WERI-Rb-1 (cell line): Measurements from ENCODE around the gene CATSPER2.
A peak's percentile ranks its signal among the peaks of the same experiment; 100 is the strongest.
"Not testable (repeated sequence)": the region's sequence is repeated elsewhere in the genome, so short reads cannot be mapped to it uniquely, and the experiment has no call there.

Source experiments
- DNase-seq: peaks from one replicate; pipeline ENCODE4 v3.0.0-alpha.2; 2020
- H3K27ac ChIP-seq: fragments of 250-450 bp; sonication (Bioruptor Pico); 2 replicates; pipeline ENCODE4 v1.5.1; 2020; ENCODE audit warnings: mild to moderate bottlenecking, moderate library complexity
- H3K27me3 ChIP-seq: fragments of 250-450 bp; sonication (Bioruptor Pico); 2 replicates; pipeline ENCODE4 v1.5.1; 2021; ENCODE audit warnings: mild to moderate bottlenecking, low read depth, moderate library complexity; ENCODE audit not compliant: insufficient read depth, severe bottlenecking
- H3K36me3 ChIP-seq: fragments of 250-450 bp; sonication (Bioruptor Pico); 2 replicates; pipeline ENCODE4 v1.5.1; 2020; ENCODE audit warnings: mild to moderate bottlenecking, moderate library complexity
- H3K4me3 ChIP-seq: 2 replicates; pipeline ENCODE4 v1.5.1; 2011; ENCODE audit warnings: low read depth, mild to moderate bottlenecking, control low read depth, low read length
- H3K9me3 ChIP-seq: fragments of 250-450 bp; sonication (Bioruptor Pico); 2 replicates; pipeline ENCODE4 v1.5.1; 2021; ENCODE audit warnings: mild to moderate bottlenecking, moderate library complexity; ENCODE audit not compliant: severe bottlenecking
- TF ChIP-seq, protein P1 (sequence below): IDR thresholded peaks from 2 replicates; pipeline ENCODE4 v1.5.1; 2011; ENCODE audit warnings: low read depth, mild to moderate bottlenecking, control low read depth, inconsistent platforms, low read length

The CATSPER2 gene

DNA sequence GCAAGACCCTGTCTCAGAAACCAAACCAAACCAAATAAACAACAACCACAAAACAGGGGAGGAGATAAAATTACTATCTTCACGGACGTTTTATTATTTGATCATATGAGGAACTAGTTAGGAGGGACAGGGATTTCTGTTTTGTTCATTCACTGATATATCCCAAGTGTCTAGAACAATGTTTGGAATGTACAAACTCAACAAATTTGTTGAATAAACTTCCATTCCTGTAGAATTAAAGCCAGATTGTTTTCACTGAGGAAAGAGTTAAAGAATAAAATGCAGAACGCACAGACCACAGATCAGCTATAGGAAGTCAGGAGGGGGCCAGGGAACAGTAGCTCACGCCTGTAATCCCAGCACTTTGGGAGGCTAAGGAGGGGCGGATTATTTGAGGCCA, 23.5 kb downstream of the CATSPER2 start:
- no peaks in the 10 kb centered on the region for H3K27me3 ChIP-seq
- no peak for DNase-seq
- no peak overlapping the region for H3K4me3 ChIP-seq
- H3K27ac ChIP-seq, result no peak overlapping the region
- H3K9me3 ChIP-seq, result no peaks in the 10 kb centered on the region
- TF ChIP-seq, protein P1, sequence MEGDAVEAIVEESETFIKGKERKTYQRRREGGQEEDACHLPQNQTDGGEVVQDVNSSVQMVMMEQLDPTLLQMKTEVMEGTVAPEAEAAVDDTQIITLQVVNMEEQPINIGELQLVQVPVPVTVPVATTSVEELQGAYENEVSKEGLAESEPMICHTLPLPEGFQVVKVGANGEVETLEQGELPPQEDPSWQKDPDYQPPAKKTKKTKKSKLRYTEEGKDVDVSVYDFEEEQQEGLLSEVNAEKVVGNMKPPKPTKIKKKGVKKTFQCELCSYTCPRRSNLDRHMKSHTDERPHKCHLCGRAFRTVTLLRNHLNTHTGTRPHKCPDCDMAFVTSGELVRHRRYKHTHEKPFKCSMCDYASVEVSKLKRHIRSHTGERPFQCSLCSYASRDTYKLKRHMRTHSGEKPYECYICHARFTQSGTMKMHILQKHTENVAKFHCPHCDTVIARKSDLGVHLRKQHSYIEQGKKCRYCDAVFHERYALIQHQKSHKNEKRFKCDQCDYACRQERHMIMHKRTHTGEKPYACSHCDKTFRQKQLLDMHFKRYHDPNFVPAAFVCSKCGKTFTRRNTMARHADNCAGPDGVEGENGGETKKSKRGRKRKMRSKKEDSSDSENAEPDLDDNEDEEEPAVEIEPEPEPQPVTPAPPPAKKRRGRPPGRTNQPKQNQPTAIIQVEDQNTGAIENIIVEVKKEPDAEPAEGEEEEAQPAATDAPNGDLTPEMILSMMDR, result no peak
- no peaks in the 10 kb centered on the region for H3K36me3 ChIP-seq

DNA sequence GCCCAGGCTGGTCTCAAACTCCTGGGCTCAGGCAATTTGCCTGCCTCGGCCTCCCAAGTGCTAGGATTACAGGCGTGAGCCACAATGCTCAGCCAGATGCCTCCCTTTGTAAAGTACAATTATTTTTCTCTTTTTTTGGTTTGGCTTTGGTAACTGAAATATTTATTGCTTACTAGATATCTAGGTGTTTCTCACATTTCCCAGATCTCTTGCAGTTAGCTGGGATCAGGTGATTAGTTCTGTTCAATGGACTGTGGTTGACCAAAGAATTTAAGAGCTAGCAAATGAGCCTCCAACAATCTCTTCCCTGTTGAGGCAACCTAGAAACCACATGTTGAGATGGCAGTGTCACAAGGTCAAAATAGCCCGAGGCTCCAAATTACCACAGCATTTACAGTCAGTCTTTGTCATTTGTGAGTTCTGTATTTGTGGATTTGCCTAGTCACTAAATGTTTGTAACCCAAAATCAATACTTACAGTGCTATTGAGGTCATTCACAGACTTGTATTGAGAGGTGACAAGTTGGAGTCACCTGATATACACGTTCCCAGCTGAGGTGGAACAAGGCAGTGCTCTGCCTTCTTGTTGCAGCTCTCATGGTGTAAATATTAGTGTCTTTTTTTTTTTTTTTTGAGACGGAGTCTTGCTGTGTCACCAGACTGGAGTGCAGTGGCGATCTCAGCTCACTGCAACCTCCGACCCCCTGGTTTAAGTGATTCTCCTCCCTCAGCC, 26.4 kb downstream of the CATSPER2 start:
- H3K27me3 ChIP-seq, H3K9me3 ChIP-seq, DNase-seq, H3K4me3 ChIP-seq, H3K36me3 ChIP-seq, H3K27ac ChIP-seq: not testable (repeated sequence)

DNA sequence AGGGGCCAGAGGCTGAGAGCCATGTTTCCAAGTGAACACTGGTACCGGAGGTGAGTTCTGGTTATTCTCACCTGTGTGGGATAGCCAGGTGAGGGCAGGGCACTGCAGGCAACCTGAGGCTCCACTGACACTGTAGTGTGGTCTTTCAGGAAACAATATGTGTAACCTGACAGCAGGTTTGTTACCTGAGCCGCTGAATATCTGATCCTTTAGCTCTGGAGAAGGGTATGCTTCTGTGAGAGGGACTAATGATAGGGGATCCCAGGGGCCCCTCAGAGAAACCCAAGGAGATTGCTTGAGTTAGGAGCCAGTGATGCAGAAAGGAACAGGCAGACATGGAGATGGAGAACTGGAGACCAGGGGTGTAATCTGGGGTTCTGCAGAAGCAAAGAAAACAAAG, 29.9 kb downstream of the CATSPER2 start, which contains the start of gene STRC:
TSS of gene STRC (minus strand) at position 101 of the 400 bp plus-strand sequence. CDS start at position 23, 78 bp downstream.
- H3K27ac ChIP-seq, H3K9me3 ChIP-seq, H3K36me3 ChIP-seq, DNase-seq, H3K27me3 ChIP-seq, H3K4me3 ChIP-seq: not testable (repeated sequence)

DNA sequence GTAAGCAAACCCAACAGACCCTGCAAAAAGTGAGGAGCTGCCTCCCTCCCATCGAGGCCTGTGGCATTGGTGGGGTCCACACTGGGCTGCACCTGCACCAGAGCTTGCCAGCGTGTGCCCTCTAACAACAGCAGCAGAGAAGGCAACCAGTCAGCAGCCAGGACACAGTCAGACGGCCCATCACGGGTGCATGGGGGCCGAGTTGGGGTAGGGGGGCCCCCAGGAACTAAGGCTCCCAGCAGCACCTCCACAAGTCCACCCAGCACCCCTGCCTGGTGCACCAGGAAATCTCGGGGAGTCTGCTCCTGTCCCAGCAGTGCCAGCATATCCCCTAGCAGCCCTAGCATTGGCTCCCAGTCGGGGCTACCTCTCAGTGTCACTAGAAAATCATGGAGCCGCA, 30.9 kb downstream of the CATSPER2 start:
- not testable (repeated sequence) for H3K27ac ChIP-seq, DNase-seq, H3K4me3 ChIP-seq, H3K27me3 ChIP-seq, H3K36me3 ChIP-seq, H3K9me3 ChIP-seq

DNA sequence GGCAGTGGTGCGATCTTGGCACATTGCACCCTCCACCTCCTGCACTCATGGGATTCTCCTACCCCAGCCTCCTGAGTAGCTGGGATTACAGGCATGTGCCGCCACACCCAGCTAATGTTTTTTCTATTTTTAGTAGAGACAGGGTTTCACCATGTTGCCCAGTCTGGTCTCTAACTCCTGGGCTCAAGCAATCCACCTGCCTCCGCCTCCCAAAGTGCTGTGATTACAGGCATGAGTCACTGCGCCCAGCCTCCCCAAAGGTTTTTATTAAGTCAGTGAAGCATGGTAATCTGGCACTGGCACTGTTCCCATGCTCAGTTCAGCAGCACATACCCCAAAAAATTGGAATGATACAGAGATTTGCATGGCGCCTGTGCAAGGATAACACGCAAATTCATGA, 46.4 kb downstream of the CATSPER2 start:
- H3K27ac ChIP-seq, H3K9me3 ChIP-seq, H3K4me3 ChIP-seq, H3K27me3 ChIP-seq, H3K36me3 ChIP-seq: not testable (repeated sequence)
- DNase-seq, result peak; percentile 15

DNA sequence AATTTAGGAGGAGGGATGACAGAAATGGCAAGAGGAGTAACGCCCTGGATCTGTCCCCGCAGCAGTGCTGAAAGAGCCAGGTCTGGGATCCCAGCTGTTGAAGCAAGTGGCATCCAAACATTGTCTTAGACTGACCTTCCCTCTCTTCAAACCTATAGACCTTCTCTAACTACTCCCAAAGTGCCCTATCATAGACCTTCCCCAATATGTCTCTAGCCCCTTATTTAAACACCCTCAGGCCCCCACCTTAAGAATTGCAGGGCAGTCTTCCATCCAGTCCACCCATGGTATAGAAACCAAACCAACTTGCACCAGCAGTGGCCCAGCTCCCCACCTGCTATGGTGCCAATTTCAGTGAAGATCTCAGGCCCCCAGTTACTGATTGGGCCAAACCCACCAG, 48.4 kb downstream of the CATSPER2 start:
- H3K27me3 ChIP-seq, H3K27ac ChIP-seq, H3K4me3 ChIP-seq, H3K9me3 ChIP-seq, DNase-seq: not testable (repeated sequence)
- peaks cover 11% of the 10 kb centered on the region for H3K36me3 ChIP-seq

DNA sequence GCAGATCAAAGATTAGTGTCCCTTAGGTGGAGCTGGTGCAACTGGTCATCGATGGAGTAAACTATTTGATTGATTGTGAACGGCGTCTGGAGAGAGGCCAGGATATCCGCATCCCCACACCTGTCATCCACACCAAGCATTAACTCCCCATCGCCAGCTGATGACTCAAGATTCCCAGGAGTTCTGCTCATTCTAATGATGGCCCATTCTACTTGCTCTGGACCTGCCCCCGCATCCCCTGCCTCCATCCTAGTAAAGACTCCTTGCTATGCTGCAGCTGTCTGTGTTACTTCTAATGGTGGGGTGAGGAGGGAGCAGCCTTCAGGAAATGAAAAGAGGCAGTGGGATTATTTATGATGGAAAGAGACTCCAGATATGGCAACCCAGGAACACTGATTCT, 49.5 kb downstream of the CATSPER2 start:
- not testable (repeated sequence) for DNase-seq, H3K27me3 ChIP-seq, H3K27ac ChIP-seq, H3K4me3 ChIP-seq, H3K9me3 ChIP-seq
- H3K36me3 ChIP-seq, result peaks cover 11% of the 10 kb centered on the region

DNA sequence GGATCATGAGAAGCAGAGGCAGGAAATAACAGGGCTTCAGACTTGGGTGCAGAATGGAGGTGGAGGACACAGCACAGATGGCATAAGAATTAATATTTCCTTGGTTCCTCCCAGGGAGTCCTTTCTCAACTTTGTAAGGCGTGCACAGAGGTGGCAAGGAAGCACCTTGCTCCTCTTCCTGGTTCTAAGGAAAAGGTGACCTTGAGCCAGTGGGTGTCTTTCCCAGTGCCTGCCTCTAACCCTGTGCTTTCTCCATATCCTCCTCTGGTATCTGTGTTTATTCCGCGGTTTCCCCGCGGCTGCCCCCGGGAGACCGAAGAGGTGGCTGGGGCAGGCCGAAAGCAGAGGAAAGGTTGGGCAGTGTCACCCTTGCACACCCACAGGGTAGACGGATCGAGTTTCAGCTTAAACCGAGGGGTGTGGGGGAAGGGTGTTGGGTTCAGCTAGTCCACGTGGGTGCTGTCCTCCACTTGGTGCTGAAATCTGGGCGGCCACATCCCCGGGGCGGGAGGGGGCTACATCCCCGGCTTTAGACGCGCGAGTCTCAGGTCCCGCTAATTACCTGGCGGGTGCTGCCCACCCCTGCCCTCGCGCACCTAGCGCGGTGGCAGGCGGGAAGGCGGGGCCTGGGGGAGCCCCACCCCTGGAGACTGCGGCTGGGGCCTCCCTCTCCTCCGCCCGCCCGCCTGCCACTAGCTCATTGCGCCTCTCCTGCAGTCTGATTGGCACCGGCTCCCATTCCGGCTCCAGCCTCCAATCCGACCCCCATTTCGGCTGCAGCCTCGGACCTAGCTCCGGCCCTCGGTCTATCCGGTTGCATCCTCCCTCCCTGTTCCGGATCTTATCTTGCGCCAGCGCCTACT, 55.1 kb downstream of the CATSPER2 start, which contains the start of gene CKMT1B:
TSS of gene CKMT1B (plus strand) at position 700 of the 863 bp plus-strand sequence. CDS start 192 bp downstream, outside the sequence.
- H3K27ac ChIP-seq, H3K4me3 ChIP-seq, H3K9me3 ChIP-seq, DNase-seq, H3K27me3 ChIP-seq, H3K36me3 ChIP-seq: not testable (repeated sequence)

DNA sequence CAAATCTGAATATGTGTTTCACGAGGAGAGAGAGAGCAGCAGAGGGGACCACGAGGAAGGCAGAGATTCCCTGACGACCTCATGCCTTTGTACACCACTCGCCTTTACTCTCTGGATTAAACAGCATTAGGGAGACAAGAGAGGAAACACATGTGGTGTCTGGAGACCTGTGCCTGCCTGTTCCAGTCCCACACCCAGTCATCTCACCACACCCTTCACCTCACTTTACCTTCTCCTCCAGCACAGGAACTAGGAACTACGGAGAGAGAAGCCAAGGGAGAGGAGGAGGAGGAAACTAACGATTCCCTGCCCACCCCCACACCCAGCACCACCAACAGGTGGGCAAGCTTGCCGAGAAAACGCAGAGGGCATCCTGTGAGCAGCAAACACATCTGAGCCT, 55.8 kb downstream of the CATSPER2 start:
- H3K9me3 ChIP-seq, H3K27me3 ChIP-seq, H3K4me3 ChIP-seq, H3K36me3 ChIP-seq, H3K27ac ChIP-seq: not testable (repeated sequence)
- peak; percentile 34 for DNase-seq

DNA sequence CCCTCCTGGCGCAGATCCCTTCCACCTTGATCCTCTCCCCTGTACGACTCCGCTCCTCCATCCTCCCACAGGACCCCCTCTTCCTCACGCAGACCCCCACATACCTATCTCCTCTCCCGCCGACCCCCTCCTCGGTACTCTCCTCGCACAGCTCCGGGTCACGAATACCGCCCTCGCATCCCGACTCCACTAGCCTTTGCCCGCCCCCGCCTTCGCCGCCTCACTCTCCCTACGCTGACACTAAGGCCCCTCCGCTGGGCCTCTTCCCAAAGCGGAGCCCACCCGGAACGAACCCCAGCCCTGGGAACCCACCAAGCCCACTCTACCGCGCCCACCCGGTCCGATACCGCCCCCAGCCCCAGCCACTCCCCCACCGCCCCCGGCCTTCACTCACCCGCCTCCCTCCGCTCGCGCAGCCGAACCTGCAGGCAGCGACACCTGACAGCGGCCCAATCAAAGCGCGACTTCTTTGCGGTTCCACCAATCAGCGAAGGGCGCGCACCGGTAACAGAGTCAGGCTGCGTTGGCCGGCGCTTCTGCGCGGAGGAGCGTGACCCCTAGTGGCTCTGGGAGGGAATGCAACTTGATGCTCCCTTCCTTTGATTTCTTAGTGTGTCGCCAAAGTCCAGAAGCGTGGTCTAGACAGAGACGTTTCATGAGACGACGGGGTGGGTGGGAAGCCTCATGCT, 58.7 kb downstream of the CATSPER2 start, which contains the start of gene PPIP5K1:
TSS of gene PPIP5K1 (minus strand) at position 431 of the 689 bp plus-strand sequence. CDS start 5,704 bp downstream, outside the sequence.
- H3K9me3 ChIP-seq, H3K27me3 ChIP-seq, H3K4me3 ChIP-seq, DNase-seq, H3K27ac ChIP-seq, H3K36me3 ChIP-seq: not testable (repeated sequence)
